Fibroblast of mammary gland (primary cell): ENCODE results near the gene MBD2.
"Not testable (repeated sequence)": the region's sequence is repeated elsewhere in the genome, so short reads cannot be mapped to it uniquely, and the experiment has no call there.

Experiments
- DNase-seq: peaks from one replicate; pipeline ENCODE4 v3.0.0-alpha.2; 2010; ENCODE audit warnings: low read depth
- H3K4me3 ChIP-seq: 2 replicates; pipeline ENCODE4 v1.5.1; 2011; ENCODE audit warnings: low read depth, mild to moderate bottlenecking, low read length, moderate library complexity; ENCODE audit not compliant: control insufficient read depth
- TF ChIP-seq, protein P1 (sequence below): conservative IDR thresholded peaks from 2 replicates; pipeline ENCODE4 v1.5.1; 2011; ENCODE audit warnings: low read depth, low read length, inconsistent platforms; ENCODE audit not compliant: control insufficient read depth, insufficient read depth

Gene MBD2

DNA sequence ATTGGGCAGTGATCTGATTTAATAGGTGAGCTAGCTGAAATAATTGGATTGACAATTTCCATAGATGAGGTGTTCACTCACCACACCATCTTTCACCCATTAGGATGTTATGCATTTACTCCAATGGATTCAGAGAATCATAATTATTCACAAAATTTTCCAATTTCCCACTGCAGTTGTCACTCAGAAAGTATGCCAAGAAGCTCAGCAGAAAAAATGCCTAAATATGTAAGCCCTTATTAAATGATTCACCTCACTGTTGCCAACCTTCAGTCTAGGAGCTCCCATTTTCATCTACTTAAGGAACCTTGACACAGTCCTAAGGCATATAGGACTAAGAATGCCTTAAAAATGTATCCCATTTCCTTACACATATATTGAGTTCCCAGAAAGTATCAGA is 94.3 kb downstream of the MBD2 start:
- TF ChIP-seq, protein P1, sequence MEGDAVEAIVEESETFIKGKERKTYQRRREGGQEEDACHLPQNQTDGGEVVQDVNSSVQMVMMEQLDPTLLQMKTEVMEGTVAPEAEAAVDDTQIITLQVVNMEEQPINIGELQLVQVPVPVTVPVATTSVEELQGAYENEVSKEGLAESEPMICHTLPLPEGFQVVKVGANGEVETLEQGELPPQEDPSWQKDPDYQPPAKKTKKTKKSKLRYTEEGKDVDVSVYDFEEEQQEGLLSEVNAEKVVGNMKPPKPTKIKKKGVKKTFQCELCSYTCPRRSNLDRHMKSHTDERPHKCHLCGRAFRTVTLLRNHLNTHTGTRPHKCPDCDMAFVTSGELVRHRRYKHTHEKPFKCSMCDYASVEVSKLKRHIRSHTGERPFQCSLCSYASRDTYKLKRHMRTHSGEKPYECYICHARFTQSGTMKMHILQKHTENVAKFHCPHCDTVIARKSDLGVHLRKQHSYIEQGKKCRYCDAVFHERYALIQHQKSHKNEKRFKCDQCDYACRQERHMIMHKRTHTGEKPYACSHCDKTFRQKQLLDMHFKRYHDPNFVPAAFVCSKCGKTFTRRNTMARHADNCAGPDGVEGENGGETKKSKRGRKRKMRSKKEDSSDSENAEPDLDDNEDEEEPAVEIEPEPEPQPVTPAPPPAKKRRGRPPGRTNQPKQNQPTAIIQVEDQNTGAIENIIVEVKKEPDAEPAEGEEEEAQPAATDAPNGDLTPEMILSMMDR: no peak
- DNase-seq: no peak
- no peak overlapping the region for H3K4me3 ChIP-seq

DNA sequence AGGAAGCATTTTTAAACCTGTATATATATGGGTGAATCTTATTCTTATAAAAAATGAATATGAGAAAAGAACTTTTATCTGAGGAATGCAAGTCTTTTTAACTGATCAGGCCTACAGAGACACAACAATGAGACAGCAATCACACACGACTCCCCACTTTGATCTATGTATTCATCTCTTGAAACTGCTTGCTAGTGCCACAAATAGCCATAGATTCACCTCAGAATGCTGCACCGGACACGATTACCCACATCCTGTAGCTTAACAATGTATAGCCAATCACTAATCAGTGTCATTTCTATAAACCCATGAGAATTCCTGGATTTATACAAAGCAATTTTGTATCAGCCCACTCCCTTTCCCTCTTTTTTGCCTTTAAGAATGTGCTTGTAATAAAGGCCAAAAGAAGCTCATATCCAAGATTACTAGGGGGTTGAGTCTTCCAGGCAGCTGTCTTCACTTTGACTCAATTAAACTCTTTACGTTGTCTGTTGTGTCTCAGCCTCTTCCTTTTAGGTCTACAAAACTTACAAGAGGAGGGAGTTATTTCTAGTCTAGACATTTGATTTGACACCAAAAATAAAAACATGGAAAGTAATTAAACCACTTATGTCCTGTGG is 94.9 kb downstream of the MBD2 start:
- no peak for DNase-seq
- TF ChIP-seq, protein P1: no peak
- no peak overlapping the region for H3K4me3 ChIP-seq

DNA sequence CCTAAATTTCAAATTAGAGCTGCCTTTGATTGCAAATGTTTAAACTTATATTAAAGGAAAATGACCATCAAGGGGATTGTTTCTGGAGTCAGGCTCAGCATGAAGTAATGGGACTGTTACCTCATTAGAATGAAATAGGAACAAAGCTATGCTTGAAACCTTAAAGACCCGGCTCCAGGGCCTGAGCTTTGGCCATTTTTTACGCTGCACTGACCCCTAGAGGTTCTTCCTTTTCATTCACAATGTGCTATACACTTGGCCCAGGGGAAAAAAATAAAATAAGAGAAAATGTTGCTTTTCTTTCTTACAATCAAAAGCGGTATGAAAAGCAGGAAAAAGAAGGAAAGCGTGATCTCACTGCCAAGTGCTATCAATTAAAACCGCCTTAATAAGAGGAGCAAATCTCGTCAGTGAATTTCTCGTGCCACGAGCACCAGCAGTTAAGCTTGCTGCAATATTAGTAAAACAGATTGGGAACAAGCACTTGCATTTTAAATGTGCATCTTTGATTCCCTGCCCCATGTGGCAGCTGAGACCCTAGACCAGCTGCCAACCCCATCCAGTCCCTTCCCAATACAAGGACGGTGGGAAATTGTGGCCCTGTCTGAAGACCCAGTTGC is 96.6 kb downstream of the MBD2 start:
- DNase-seq: peak; percentile 69
- TF ChIP-seq, protein P1: peak; percentile 73

DNA sequence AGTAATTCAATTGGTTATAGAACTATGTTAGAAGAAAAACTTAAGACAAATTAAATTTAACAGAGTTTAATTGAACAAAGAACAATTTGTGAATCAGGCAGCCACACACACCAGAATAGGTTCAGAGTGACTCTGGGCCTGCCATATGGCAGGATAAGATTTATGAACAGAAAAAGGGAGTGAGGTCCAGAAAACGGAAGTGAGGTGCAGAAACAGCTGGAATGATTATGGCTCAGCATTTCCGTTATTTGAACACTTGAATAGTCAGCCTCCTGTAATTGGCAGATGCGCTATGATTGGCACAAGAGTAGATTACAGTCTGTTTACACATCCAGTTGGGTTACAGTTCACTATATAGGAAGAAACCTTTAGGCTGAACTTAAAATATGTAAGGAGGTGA is 99.0 kb downstream of the MBD2 start:
- DNase-seq: no peak

More for the DNA sequence above, 96.6 kb downstream of the MBD2 start:
- no peak overlapping the region for H3K4me3 ChIP-seq

DNA sequence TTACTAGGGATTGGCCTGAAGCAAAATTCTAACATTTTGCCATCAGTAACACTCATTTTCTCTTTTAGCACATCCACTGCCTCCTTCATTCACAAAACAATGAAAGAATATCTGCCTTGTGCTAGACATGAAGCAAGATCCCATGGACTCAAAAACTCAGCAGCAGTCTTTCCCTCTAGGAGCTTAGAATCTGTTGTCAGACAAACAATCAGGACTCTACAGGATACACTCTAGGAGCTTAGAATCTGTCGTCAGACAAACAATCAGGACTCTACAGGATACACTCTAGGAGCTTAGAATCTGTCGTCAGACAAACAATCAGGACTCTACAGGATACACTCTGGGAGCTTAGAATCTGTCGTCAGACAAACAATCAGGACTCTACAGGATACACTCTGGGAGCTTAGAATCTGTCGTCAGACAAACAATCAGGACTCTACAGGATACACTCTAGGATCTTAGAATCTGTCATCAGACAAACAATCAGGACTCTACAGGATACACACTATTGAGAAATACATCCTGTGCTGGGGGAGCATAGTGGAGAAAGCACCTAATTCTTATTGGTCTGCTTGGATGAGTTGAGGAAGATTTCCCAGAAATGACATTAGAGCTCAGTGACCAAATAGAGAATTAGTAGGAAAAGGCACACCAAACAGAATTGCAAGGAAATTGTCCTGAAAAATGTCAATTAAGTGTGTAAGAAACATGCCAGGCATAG is 100.6 kb downstream of the MBD2 start:
- H3K4me3 ChIP-seq, DNase-seq: not testable (repeated sequence)

More for the DNA sequence above, 99.0 kb downstream of the MBD2 start:
- no peak overlapping the region for H3K4me3 ChIP-seq
- TF ChIP-seq, protein P1: no peak

DNA sequence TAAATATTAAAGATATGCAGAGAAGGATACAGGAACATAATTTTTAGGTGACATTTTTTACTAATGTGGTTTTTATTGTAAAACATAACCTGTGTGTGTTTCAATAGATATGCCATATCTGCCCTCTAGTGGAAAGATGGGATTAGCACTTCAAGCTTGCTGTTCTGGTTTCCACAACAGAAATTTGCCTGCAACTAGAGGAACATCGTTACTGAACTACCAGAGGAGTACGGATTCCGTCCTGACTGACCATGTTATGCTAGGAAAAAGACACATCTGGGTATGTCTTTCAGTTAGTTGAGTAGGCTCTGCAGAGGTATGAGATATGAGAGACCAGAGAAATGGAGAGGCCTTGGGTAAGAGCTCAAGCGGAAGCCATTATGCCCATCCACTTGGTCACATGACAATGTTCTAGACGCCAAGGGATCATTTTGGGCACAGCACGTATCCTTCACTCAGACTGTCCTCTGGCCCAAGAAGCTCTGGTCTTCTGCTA is 104.9 kb downstream of the MBD2 start:
- TF ChIP-seq, protein P1: peak; percentile 87
- peak overlapping the region; percentile 23 for H3K4me3 ChIP-seq

More for the DNA sequence above, 104.9 kb downstream of the MBD2 start:
- peak; percentile 76 for DNase-seq
